CD4-positive, alpha-beta T cell treated with Interferon gamma for 1 hour (primary cell): Measurements from ENCODE around the gene TMEM132C.

Source experiments
- DNase-seq: peaks from one replicate; pipeline ENCODE4 v3.0.0-alpha.2; 2020

The TMEM132C gene

DNA sequence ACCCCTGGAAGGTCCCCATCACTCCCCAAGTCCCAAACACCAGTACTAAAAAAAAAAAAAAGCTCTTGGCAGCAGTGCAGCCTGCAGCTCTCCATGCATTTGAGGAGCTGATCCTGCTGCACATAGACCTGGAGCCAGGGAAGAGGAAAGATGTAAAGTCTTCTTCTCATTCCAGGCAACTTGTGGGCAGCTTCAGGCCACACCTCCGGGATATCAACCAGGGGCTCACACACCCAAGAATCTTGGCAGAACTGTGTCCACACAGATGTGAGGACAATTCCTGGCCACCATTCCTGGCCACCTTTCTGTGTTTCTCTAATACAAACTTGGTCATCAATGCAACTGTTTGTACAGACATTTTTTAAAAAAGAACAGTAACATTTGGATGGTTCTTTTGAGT lies 72.7 kb downstream of the TMEM132C start:
- no peak for DNase-seq

DNA sequence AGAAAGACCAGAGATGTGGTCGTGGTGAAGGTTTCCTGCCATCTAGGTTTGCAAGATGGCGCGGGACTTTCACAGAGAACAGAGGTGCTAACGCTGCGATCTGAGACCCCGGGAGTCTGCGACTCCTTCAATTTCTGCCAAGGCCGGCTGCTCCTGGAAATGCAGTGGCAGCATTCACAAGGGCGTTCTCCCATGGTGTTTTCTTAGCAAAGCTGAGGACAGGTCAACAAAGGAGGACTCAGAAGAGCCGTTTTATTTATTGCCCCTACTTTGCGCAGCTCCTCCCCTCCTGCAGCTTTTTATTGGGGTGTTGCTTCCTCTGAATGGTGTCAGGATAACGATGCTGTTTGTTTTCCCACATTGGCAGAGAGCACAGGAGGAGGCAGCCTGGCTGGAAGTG lies 86.3 kb downstream of the TMEM132C start:
- DNase-seq: no peak

DNA sequence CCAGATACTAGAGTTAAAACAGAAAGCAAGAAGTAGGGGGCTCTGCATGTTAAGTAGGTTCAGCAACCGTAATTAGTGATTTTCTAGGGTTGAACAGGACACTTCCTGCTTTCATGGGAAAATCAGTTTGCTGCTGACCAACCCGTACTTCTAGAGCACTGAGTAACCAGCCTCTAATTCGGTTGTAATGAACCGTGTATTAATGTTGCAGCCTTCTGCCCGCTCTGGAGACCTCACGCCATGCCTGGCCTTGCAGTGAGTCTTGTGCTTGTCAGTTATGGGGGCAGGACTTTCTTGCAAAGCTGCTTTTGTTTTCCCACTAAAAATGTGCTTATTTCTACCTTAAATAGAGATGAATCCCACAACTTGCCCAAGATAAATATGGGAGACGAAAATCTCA lies 89.6 kb downstream of the TMEM132C start:
- DNase-seq: no peak

DNA sequence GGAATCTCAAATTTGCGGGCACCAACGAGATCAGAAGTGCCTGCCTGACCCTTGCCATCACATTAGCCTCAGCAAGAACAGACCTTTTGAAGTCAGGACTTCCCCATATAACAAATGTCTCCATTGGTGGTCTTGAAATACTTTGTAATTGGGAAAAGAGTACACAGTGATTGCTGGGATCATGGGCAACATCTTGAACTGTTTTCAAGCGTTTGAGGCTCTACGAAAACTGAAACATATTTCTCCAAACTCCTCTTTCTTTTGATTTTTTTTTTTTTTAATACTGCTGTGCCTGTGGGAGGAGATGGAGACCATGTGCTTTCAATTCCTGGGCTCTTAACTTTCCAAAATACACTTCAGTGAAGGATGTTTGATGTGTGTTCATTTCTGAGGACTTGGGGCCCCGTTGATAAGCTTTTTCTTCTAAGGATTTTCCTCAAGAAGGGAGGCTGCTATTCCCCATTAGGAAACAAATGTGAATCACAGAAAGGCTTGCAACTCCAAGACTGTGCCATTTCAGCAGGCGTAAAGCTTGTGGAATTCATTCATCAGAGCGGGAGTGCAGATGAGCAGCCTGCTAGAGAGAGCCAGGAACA lies 94.5 kb downstream of the TMEM132C start:
- DNase-seq: no peak

DNA sequence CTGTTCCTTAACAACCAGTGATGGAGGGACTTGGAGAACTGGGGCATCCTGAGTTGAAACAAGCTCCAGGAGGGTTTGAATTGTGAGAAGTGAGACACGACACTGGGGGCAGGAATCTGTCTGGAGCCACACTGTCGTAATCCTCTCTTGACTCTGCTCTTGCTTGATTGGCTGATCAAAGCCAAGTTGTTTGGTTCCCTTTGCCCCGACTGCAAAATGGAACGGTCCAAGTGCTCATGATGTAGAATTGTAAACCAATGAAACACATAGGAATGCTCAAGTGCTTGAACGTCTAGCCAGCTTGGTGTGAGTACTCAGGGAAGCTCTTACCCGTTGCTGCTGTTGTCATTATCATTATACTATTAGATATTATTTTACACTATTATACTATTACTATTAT lies 98.1 kb downstream of the TMEM132C start:
- no peak for DNase-seq

DNA sequence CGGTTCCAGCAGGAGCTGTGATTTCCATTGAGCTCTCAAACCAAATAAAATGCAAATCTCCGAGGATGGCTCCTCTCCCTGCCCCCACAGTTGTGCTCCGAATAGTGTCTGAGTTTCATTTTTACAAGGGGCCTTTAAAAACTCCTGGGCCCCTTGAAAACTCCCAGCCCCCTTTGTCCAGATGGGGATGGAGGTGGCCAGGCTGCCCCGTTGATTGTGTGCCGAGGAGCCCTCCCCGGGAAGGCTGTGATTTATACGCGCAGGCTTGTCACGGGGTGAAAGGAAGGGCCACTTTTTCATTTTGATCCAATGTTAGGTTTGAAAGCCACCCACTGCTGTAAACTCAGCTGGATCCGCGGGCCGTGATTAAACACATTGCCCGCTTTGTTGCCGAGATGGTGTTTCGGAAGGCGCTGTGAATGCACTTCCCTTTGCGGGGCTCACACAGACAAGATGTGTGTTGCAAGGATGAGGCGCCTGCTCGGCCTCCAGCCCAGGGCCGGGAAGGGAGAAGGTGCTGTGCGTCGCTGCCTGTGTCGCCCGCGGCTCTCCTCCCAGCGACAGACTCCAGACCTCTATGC lies 98.8 kb downstream of the TMEM132C start:
- DNase-seq: no peak

DNA sequence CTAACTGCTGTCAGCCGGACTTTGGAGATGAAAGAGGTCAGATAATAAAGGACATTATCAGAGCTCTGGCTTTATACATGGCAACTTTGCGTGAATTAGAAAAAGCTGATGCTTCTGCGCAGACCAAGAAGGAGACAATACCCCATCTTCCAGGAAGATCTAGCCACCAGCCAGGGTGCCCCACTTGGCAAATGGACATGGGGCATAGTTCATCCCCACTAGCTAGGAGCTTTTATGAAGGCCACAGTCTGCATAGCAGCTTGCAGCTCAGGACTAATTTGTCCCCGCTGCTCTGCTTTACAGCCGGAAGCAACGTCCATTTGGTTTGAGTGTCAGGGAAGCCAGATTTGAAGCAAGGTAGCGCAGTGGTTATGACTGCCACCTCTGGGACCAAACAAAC lies 101.0 kb downstream of the TMEM132C start:
- no peak for DNase-seq

DNA sequence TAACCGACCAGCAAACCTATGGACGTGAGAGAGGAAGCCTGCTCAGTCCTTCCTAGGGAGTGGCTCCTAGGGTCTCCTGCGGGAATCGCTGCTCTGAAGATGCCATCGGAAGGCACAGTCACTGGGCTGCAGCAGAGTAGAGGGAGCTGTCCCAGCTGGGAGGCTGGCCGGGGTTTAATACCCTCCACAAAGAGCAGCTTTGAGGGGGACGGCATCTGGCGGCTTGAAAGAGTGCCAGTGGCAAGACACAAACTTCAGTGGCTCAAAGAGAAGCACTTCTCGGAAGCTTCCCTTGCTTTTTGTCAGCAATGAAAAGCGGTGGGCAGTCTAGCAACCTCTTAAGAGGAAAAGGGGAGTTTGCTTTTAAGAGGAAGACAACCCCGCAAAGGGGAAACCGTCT lies 114.6 kb downstream of the TMEM132C start:
- no peak for DNase-seq

DNA sequence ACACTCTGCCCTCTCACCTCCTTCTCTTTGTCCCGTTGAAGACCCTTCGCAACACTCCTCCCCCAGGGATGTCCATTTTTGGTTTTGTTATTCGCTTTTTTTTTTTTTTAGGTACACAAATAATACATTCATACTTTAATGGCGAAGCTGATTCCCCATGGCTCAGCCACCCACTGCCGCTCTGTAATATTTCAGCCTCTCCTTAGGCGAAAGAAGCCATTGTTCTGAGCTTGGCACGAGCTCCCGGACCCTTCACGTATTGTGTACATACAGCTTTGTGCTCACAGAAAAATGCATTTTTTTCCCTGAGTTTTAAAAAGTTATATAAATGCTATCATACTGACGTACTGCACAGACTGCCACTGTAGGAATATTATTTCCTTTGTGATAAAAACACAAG lies 115.0 kb downstream of the TMEM132C start:
- no peak for DNase-seq

DNA sequence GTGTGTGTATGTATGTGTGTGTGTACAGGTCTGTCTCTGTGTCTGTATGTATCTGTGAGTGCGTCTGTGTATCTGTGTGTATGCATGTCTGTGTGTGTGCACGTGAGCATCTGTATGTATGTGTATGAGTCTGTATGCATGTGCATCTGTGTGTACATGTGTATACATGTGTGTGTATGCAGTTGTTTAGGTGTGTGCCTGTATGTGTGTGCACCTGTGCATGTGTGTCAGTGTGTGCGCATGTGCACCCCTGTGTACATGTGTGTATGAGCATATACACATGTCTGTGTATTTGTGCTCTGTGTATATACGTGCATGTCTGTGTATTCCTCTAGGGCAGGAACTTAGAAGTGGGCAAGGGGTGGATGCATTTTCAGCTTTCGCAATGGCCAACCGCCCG lies 116.0 kb downstream of the TMEM132C start:
- DNase-seq: no peak

DNA sequence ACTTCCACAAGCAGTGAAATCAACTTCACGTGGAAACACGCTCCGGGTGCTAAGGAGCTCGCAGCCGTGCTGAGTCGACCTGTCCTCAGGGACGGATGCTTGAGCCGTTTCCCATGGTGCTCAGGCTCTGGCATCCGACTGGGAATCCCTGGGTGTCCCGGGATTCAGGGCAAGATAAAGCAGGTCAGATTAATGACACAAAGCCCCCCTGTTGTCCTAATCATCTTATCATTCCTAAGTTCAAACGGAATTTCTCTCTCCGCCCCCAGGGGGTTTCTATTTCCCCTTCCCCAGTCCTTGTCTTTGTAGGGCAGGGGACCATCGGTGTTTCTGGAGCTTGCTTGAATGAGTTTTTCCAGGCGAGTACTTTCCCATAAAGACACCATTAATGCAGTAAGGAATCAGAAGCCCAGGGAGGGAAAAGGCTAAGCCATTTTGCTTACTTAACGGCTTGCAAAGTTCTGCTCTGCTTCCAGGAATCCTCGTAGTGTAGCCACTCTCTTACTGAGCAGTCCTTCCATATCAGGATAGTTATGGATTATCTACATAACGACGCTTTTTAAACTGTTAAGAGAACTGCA lies 116.5 kb downstream of the TMEM132C start:
- DNase-seq: no peak

DNA sequence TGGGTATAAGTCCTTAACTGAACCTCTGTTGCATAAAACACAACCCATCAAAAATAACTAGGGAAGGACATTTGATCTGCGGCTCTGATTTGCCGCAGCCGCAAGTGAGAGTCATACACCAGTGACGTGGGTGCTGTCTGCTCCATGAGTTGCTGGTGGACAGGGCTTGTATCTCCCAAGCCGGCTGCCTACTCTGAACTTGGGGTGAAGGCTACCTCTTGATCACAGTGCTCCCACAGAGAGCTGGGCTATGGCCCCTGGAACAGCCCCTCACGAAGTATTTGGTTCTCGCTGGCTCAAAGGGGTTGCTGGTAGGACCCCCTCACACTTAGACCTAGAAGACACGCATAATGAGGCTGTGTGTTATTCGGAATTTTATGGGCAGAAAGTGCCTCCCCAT lies 118.8 kb downstream of the TMEM132C start:
- no peak for DNase-seq

DNA sequence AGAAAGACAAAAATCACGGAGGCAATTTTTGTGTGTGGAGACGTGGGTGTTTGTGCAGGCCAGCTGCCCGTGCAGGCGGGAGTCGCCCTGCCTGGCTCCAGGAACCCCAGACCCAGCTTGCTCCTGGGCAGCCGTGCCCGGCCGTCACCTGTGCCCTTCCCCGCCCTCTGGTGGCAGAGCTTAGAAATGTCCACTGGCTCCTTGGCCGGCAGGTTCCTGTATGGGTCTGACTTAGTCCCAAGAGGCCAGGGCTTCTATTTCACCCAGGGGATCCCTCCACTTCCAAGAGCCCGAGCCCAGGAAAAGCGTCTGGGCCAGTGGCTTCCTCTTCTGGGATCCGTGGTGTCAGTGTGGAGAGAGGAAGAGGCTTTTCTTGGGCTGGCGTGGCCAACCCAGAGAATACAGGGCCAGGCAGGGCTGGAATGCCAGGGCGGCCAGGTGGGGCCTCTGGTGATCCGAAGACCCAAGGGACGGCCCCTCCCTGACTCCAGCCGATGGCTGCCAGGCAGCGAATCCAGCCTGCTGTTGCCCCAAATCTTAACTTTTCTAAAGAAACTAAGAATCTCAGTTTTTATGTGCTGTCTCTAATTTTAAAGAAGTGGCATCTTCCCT lies 120.9 kb downstream of the TMEM132C start:
- peak; percentile 5 for DNase-seq

DNA sequence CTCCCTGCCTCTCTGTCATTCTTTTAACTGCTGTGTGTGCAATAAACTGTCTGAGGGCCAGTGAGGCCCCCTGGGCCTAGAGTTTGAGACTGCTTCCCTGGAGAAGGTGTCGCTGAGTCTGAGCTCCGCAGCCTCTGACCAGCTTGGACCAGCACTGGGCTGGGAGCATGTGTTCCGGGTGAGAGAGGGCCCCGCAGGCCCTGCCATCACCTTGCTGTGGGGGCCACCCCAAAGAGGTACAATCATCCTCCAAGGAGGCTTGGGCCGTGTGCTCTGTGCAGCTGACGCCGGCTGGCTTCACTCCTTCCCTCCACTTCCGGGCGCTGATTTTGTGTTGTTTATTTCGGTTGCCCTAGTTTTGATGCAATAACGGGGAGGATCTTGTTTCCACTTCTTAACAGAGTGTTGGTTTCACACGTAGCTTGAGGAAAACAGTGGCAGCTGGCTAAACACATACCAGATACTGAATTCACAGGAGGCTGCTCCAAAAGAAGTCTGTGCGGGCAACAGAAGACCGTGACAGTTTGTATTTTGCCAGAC lies 121.6 kb downstream of the TMEM132C start:
- DNase-seq: peak; percentile 42

DNA sequence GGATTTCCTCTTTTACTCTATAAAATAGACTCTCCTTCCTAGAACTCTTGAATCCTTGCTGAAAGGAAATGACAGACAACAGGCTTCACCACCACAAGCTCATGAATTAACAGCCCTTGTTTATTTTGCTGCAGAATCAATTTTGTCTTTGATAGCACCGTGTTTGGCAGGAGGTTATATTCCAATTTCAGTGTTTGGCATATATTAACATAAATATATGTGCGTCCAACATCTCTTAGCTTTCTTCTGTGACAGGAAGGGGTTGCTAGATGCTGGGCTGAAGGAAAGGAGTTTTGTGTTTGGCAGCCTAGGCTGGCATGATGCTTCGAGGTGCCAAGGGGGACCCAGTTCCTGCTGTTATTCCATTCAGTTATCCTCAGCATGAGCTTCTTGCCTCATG lies 126.4 kb downstream of the TMEM132C start:
- DNase-seq: no peak

DNA sequence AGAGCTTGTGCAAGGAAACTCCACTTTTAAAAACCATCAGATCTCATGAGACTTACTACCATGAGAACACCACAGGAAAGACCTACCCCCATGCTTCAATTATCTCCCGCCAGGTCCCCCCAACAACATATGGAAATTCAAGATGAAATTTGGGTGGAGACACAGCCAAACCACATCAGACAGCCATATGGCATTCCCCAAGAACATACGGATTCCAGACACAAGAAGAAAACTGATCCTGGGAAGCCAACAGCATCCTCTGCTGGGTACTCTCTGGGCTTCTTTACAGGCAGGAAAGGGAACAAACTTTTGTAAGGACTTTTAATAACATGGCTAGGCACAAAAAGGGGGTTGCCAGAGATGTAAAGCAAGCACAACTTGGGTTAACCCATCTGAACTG lies 127.2 kb downstream of the TMEM132C start:
- DNase-seq: no peak

DNA sequence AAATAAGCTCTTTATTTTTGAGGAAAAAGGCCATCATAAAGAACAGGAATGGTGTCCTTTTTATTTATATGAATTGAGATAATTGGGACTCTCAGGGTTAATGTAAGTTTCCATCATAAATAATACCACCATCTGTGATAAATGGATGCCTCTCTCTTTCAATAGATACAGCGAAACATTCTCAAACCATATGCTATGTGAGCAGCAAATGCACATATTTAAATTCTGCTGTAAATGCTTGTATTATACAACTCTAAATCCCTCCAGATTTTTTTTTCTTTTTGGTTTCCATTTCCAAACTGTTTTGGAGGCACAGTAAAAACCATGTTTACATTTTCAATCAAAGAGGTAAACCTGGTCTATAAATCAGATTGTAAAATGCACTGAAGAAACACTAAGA lies 132.3 kb downstream of the TMEM132C start:
- DNase-seq: no peak

DNA sequence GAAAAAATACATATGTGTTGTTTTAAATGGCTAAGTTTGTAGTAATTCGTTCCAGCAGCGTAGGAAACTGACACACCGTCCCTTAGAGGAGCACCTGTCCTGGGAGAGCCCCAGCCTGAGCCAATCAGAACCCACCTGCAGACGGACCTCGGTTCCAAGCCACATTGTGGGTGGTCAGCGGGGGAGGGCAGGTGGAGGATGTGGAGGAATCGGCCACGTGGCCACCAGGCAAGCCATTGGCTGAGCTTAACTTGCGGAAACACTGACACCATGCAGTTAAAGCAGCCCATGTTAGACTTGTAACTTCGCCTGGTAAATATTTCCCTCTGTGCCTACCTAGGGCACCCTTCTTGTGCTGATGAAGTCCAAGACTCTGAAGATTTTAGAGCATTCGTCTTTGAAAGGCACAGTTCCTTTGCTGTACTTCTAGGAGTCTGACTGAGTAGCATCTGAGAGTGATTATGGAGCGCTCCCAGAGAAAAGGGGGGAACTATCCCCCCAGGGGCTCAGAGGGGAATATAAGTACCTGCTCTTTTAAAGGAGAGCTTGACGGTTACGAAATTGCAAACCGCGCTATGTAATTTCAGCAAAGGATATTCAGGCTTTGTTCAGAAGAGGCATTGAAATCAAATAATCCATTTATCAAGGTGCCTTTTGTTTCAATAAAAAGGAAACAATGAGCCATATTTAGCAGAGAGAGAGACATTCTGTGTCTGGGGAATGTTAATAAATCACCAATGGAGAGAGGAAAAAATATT lies 135.7 kb downstream of the TMEM132C start:
- DNase-seq: no peak

DNA sequence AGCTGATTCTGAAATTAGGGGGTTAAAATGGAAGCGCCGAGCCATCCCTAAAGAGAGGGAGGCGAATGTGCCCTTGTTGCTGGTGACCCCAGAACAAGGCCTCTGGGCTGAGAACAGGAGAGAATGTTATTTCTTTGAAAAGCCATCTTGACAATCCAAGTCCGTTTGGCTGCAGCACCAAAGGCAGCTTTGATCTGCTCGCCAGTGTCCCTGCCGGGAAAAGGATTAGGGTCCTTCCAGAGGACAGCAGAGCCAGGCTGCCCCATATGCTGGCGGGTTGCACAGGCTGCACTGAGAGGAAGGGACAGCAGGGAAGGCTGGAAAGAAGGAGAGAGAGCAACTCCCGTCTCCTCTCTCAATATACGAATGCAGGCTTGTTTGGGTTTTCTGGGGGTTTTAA lies 141.7 kb downstream of the TMEM132C start:
- no peak for DNase-seq

DNA sequence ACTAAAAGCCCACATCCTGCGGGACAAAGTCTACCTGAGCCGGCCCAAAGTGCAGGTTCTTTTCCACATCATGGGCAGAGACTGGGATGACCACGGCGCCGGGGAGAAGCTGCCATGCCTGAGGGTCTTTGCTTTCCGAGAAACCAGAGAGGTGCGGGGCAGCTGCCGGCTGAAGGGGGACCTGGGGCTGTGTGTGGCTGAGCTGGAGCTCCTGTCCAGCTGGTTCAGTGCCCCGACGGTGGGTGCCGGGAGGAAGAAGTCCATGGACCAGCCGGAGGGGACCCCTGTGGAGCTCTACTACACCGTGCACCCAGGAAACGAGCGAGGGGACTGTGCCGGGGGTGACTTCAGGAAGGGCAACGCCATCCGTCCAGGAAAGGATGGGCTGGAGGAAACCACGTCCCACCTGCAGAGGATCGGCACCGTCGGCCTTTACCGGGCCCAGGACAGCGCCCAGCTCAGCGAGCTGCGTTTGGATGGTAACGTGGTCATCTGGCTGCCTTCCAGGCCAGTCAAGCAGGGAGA lies 148.1 kb downstream of the TMEM132C start:
- no peak for DNase-seq

DNA sequence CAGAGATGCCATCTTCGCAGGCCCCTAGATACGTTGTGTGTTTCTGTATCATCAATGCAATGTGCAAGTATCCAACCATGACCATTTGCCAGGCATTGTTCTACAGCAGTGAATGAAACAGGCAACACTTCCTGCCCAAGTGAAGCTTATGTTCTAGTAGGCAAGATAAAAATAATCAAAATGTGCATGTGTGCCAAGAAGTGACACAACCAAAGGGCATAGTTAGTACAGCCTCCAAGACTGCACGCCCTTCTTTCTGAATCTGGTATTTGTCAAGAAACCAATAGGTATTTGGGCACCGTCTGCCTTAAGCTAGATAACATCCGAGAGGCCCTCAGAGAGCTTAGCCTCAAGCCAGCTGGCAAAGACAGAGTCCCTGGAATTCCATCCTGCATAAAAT lies 152.0 kb downstream of the TMEM132C start:
- DNase-seq: no peak

DNA sequence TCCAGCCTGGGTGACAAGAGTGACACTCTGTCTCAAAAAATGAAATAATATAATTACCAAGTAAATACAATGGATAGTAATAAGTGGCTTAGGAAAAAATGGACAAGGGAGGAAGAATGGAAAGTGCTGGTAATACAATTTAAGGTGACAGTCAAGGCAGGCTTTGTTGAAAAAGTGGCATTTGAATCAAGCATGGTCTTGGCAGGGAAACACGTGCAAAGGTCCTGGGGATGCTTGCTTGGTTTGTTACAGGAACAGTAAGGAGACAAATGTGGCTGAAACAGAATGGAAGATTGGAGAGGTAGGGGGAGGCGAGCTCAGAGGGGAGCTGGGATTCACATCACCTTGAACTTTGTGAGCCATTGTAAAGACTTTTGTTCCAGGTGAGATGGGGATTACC lies 153.2 kb downstream of the TMEM132C start:
- DNase-seq: no peak

DNA sequence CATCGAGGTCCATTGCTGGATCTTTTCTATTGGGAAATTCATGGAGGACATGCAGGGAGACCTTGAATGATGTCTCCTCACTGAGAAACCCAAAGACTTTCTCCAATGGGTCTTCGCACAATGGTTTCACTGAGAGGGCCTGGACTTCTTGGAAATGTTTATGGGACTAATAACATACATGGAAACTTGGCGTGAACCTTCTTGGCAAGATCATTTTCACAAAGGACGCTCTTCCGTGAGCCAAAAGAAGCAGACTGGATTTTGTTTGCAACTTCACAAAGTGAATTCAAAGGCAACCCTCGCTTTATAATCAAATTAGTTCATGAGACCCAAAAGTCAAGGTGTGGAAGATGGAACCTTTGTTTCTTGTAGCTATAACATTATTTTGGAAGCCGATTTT lies 154.4 kb downstream of the TMEM132C start:
- no peak for DNase-seq
